Stimulated activated CD8-positive, alpha-beta memory T cell treated with anti-CD3 and anti-CD28 coated beads, Interleukin-4, amount 100 ng/mL, for 24 hours (primary cell): ENCODE data around the gene DCUN1D5.

Experiments used
- DNase-seq: peaks from one replicate; pipeline ENCODE4 v3.0.0-alpha.2; 2020; ENCODE audit warnings: low read depth

The DCUN1D5 gene

GRCh38 chr11:103091801-103092524, at the start of gene DCUN1D5:
DCUN1D5 (minus strand) TSS chr11:103092160; CDS start chr11:103091872, 288 bp downstream.
- DNase-seq: peak; percentile 93

GRCh38 chr11:103125462-103125861, 33.5 kb upstream of the DCUN1D5 start:
- DNase-seq: no peak

GRCh38 chr11:103114836-103115235, 22.9 kb upstream of the DCUN1D5 start:
- DNase-seq: no peak

DNA sequence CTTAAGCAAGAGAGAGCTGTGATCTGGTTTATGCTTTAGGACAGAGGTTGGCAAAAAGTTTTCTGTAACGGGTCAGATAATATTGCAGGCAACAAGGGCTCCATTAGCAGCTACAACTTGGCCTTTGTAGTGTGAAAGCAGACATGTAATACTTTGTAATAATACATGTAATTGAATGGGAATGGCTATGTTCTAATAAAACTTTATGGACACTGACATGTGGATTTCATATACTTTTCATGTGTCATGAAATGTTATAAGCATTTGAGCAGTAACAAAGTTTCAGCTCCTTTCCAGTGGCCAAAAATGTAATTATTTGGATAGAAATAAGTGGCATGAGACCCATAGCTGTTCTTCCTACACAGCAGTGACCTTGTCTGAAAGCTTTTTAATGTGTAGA, 20.4 kb upstream of the DCUN1D5 start:
- DNase-seq: no peak

DNA sequence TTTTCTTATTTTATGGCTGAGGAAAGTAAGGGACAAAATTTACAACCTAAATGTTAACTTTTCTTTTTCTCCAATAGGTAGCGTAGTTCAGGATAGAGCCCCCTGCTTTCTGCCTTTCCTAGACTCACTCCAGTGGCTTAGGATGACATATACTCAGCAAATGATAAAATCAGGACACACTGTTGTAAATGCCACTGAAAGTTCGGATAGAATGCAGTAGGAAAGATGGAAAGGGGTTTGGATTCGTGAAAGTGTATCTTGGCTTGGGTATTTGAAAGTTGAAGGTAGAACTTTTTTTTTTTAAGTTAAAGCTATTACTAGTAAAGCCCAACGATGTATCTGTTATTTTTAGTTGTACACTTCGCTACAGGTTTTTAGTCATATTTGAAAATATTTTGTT, 19.4 kb upstream of the DCUN1D5 start:
- no peak for DNase-seq

- DNase-seq: no peak
Observed at GRCh38 chr11:103110391-103110790, 18.4 kb upstream of the DCUN1D5 start.

DNA sequence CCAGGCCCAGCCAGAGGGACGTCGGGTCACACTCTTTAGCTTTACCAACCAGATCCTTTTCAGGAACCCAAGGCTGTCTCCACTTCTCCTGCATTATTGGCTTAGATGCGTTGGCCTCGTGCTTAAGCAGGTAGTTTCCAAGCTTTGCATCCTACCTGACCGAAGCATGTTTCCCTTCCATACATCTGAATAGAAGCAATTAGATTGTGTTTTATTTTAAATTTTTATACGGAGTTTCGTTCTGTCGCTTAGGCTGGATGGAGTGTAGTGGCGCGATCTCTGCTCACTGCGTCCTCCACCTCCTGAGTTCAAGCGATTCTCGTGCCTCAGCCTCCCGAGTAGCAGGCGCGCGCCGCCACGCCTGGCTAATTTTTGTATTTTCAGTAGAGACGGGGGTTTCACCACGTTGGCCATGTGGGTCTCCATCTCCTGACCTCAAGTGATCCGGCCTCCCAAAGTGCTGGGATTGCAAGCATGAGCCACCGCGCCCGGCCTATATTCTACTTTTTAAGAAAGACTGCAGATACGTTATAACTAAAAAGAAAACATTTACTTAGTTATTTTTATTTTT, 17.9 kb upstream of the DCUN1D5 start:
- no peak for DNase-seq

DNA sequence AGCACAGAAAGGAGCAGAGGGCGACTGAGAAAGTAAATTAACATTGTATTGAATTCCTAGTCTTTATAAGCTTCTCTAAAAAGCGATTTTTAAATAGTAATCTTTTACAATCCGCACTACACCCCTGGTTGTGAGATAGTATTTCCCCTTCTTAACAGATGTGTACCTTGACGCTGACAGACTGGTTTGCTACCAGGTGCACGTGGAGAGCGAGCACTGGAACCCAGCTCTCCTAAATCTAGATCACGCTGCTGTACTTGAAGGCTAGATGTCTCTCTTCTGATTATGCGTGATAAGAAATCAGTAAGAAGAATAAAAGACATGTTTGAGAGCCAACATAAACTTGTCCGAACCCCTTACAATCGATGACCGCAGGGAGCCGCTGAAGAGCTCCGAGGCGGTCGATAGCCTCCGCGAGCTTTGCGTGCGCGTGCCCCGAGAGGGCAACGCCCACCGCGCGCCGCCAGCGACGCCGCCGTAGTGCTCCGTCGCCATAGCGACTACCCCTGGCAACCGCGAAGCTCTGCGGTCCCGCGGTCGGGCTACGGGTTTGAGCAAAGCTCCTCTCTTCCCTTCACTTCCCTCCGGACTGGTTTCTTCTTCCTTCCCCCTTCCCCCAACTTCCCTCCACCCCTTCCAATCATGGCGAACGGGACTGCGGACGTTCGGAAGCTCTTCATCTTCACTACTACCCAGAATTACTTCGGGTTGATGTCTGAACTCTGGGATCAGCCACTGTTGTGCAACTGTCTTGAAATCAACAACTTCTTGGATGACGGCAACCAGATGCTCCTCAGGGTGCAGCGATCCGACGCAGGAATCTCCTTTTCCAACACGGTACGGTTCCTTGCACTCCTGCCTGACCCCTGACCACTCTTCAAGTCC, 17.2 kb upstream of the DCUN1D5 start, which contains the start of gene DYNC2H1:
Gene DYNC2H1, plus strand, starts transcription at position 494 of the 885 bp plus-strand sequence. Its CDS starts 149 bp downstream, at position 643.
- peak; percentile 82 for DNase-seq

DNA sequence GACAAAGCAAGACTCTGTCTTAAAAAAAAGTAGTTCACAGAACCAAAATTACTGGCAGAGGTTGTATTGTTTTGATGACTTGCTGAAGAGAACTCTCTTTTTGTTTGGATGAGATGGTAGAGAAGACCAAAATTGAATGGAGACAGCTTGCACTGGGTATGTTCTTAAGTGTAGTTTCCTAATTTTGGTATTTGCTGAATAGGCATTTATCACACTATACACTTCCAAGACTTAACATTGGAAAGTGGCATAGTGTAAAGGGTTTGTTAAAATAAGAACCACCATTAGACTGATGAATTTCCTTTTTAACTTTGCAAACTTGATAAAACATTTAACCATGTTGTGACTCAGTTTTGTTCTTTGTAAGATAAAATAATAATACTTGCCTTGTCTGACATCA, 5.3 kb upstream of the DCUN1D5 start:
- no peak for DNase-seq

- no peak for DNase-seq
Observed at GRCh38 chr11:103091064-103091800, 728 bp downstream of the DCUN1D5 start.

- no peak for DNase-seq
Observed at GRCh38 chr11:103086461-103086860, 5.5 kb downstream of the DCUN1D5 start.

DNA sequence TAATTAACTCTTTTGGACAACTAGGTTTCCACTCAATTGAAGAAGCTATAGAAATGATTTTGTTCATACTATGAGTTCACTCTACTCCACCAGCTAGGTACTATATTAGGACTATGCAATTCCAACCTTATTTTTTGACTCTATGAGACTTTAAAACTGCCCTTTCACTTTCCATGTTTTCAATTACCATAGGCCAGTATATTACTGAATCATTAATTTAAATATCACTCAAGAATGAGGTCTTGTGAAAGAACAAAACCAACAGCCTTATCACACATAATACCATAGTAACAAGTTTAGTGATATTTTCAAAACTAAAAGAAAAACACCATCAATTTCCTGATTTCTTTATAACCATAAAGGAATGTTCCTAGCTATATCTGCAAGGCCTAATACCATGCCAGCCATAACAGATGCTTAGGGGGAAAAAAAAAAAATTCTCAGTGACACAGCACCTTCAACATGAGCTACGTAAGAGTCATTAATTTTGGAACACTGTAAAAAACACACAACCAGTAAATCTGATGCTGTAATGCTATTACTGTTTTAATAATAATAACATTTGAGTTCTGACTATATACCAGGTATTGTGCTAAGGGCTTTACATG, 6.1 kb downstream of the DCUN1D5 start:
- DNase-seq: no peak

GRCh38 chr11:103079833-103080232, 12.1 kb downstream of the DCUN1D5 start:
- DNase-seq: no peak

DNA sequence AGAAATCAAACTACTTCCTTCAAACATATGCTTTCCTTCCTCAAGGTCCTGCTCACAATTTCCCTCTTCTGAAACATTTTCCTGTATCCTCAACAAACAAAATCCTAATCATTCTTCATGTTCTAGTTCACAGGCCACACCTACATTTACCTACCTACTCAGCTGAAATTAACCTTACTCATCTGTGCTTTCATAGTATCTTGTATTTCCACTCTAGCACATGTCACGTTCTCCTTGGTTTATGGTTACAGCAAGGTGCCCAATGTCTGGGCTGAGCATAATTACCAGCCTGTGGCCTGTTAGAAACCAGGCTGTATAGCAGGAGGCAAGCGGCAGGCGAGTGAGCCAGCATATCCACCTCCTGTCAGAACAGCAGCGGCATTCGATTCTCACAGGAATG, 13.2 kb downstream of the DCUN1D5 start:
- DNase-seq: no peak

- no peak for DNase-seq
Observed at GRCh38 chr11:103077554-103077953, 14.4 kb downstream of the DCUN1D5 start.

- DNase-seq: no peak
Observed at GRCh38 chr11:103076361-103076760, 15.6 kb downstream of the DCUN1D5 start.

GRCh38 chr11:103071008-103071407, 21.0 kb downstream of the DCUN1D5 start:
- no peak for DNase-seq

- DNase-seq: no peak
Observed at GRCh38 chr11:103070142-103070541, 21.8 kb downstream of the DCUN1D5 start.

DNA sequence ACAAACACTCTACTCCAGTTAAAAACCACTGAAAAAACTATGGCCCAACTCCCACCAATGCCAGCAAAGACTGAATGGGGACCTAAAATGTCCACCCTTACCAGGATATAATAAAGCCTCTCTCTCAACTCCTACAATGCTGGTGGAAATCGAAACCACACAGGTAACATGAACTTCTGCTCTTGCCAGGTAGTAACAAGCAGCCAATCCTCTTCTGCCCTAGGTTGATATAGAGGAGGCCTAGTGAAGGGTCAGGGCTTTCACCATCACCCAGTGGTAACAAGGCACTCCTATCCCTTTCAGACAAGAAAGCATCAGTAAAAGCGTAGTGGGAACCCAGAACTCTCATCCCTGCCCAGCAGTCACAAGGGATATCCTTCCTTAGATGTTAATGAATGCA, 22.6 kb downstream of the DCUN1D5 start:
- no peak for DNase-seq

GRCh38 chr11:103067118-103067517, 24.8 kb downstream of the DCUN1D5 start:
- no peak for DNase-seq

DNA sequence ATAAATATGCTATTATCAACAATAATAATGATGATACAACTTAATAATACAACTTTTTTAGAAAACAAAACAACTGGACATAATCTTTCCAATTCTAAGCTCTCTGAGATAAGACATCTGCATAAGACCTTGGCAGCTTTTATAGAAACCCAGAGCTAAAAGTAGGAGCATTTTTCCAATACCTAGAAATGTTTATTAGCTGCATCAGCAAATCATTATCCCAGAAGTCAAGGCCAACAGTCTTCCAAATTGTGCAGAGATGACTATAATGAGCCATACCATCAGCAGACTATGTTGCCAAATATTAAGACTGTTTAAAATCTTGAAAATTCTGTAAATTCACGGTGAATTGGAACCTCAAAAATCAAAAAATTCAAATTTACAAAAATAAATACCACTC, 30.3 kb downstream of the DCUN1D5 start:
- no peak for DNase-seq
